NCI-H2107 treated with DMSO at 0.1 percent for 48 hours (cell line): ENCODE measurements around the gene UMODL1.

Experiments
- DNase-seq: peaks from one replicate; lab custom pipeline; 2025; ENCODE audit not compliant: unreplicated experiment; lab: John Stamatoyannopoulos, UW

The UMODL1 gene

DNA sequence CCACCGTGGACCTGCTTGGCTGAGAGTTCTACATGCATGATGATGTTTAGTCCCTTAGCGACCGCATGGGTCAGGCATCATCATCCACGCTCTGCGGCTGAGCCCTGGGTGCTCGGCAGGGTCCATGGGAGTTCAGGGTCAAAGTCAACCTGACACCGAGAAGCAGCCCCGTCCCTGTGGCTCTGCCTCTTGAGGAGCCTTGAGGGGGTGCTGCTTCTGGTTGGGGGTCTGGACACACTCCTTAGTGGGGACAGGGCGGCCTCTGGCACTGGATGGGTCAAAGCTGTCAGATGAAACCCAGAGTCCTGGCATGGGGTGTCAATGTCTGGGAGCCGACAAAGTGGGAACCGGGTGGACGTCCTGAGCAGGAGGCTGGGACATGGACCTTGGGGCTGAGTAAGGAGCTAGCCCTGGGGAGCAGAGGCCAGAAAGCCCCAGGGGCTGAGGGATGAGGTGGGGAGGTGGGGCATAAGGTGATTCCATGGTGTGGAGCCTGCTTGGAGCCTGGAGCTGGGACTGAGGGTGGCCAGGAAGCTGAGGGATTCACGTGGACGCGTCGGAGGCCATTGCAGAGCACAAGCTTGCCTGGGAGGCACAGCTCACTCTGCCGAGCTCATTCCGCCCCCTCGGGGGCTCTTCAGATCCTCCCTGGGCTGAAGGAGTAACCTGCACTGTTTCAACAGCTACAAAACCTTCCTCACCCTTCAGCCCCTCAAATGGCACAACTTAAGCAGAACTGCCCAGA is 53.9 kb downstream of the UMODL1 start:
- no peak for DNase-seq

DNA sequence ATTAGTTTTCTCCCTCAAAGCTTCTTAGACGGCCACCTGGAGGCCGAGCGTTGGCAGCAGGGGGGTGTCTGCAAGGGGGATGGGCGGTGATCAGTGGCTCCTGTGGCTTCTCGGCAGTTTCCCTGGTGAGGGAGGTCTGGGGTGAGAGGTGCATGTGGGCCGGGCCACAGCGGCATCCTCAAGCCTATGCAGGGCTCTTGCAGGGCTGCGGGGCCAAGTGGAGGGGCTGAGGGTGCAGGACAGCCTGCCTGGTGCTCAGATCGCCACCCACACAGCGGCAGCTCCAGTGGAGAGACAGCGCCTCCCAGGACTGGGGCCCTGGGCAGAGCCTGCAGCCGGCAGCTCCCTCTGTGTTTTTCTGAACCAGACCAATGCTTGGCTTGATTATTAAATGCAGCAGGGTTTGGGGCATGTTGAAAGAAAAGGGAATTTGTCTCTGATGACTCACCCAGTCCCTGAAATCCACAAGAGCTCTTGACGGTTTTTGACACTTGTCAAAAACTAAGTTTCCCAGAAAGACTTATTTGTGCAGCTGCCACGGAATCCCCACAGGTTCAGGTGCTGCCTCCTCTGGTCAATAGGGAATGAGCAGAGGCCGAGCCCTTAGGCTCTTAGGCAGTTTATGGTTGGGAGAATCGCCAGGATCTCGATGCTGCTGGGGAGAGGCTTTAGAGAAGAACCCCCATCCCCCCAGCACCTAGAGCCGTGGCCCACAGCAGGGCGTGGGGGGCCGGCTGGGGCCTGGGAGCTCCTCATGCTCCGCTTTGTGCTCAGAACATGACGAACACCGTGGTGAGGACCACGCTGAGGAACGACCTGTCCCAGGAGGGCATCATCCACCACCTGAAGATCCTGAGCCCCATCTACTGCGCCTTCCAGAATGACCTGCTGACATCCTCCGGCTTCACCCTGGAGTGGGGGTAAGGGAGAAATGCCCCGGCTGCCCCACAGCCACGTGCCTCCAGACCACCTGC is 54.7 kb downstream of the UMODL1 start:
- peak; percentile 74 for DNase-seq

DNA sequence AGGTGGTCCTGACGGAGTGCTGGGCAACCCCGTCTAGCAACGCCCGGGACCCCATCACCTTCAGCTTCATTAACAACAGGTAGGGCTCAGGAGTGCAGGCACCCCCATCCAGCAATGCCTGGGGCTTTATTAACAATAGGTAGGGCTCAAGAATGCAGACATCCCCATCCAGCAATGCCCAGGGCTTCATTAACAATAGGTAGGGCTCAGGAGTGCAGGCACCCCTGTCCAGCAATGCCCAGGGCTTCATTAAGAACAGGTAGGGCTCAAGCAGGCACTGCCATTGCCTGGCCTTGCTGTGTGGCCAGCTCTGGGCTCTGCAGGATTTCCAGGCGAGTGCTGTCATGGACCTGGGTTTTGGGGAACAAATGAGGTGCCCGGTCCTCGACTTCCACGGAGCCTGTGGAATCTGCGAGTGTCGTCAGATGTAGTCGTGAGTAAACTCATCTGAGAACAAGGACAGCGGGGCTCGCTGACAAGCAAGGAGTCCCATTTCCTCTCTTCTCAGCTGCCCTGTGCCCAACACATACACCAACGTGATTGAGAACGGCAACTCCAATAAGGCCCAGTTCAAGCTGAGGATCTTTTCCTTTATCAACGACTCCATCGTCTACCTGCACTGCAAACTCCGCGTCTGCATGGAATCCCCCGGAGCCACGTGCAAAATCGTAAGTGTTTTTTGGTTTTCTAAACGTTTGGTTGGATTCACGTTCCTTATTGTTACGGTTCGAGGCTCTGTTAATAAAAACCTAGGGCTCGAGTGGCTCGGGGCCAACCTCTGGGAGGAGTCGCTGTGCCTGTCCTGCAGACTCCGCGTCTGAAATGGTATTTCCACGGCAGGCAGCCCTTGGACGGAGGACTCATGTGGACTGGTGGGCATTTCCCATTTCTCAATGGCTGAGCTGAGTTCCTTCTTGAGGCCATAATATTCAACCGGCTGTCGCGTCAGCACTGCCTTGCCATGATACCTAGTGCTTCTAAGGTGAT is 56.3 kb downstream of the UMODL1 start:
- no peak for DNase-seq

- no peak for DNase-seq
Observed at GRCh38 chr21:42129300-42130266, 58.5 kb downstream of the UMODL1 start.

DNA sequence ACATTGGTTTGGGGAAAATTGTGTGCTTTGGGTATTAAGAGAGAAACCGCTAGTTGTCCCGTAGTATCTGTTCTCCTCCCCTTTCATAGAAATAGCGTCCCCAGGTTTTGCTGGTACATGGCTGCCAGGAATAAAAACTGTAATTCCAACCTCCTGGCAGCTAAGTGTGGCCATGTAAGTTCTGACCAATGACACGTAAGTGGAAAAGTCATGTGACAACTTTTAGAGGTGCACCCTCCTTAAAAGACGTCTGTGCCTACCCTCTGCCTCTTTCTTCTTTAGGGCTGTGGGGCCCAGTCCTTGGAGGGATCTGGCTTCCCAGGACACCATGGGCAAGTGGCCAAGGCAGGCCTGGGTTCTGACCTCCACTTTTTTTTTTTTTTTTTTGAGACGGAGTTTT is 59.3 kb downstream of the UMODL1 start:
- no peak for DNase-seq

DNA sequence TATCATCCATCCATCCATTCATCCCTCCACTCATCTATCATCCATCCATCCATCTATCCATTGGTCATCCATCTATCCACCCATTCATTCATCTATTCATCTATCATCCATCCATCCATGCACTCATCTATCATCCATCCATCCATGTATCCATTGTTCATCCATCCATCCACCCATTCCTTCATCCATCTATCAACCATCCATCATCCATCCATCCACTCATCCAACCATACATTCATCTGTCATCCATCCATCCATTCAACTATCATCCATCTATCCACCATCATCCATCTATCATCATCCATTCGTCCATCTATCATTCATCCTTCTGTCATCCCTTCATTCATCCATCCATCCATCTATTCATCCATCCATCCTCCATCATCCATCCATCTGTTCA is 61.1 kb downstream of the UMODL1 start:
- no peak for DNase-seq

DNA sequence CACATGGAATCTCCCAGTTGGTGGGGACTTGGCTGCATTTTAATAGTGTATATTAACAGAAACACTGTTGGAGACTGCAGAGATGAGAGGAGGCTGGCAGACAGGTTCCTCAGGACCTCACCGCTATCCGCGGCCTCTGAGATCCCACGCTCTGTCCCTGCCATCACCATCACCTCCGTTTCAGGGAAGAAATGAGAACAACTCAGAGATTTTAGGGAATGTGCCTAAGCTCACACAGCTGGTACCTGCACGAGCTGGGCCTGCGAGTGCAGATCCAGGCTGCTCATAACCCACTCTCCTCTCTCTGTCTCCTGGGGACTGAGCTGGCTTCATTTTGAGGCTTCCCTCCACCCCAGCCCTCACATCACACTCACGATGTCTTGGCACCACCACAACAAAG is 62.0 kb downstream of the UMODL1 start:
- DNase-seq = no peak

- no peak for DNase-seq
Observed at GRCh38 chr21:42135386-42136052, 64.4 kb downstream of the UMODL1 start.

DNA sequence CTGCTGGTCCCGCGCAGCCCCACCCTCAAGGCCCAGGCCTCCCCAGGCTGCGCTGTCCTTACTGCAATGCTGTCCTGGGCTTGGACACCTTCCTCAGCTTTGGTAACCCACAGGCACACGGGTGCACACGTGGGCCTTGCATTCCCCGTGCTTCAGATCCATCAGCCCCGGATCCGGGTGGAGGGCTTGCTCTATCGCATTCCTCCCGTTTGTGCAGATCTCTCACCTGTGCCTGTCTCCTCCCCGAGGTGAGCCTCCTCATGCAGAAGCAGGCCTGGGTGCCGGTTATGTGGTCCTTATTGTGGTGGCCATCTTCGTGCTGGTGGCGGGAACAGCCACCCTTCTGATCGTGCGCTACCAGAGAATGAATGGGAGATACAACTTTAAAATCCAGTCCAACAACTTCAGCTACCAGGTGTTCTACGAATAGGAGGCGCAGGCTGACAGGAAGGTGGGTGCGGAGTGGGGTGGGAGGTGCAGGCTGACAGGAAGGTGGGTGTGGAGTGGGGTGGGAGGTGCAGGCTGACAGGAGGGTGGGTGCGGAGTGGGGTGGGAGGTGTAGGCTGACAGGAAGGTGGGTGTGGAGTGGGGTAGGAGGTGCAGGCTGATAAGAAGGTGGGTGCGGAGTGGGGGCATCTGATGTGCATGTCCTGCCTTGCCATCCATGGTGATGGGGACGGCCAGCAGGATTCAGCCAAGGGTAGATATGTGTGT is 66.2 kb downstream of the UMODL1 start:
- DNase-seq = no peak

GRCh38 chr21:42140196-42140934 is 69.2 kb downstream of the UMODL1 start:
- no peak for DNase-seq

DNA sequence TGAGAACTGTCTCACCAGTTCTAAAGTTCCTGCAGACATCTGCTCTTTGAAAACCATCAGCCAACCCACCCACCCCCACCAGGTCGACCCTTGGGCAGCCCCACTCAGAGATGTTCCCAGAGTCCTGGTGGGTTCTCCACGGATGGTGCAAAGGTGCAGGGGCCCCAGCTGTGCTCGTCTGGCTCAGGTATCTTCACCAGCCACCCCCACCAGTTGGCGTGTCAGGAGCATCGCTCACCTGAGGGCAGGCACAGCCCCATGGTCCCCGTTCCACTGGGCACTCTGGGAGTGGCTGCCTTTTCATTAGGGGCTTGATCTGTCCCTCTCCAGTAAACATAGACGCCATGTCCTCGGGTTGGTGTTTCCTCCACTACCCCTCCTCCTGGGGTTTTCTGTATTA is 70.5 kb downstream of the UMODL1 start:
- DNase-seq = no peak

DNA sequence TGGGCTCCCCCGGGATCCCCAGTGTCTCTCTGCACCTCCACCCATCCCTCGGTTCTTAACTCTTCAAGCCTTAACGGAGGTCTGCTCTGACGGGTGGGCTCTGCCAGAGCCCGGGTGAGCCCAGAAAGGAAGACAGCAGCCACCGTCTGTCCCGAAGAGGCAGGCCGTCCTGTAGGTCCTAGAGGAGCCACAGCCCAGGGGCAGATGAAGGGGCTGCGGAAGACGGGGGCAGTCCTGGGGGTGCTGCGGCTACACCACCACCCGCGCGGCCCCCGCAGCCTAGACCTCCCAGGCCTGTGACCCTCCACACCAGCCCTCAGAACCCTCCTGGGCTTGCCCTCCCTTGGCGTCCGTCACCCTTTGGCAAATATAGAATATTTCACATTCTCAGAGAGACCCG is 71.0 kb downstream of the UMODL1 start:
- DNase-seq = no peak

GRCh38 chr21:42142627-42143026 is 71.5 kb downstream of the UMODL1 start:
- DNase-seq = no peak

DNA sequence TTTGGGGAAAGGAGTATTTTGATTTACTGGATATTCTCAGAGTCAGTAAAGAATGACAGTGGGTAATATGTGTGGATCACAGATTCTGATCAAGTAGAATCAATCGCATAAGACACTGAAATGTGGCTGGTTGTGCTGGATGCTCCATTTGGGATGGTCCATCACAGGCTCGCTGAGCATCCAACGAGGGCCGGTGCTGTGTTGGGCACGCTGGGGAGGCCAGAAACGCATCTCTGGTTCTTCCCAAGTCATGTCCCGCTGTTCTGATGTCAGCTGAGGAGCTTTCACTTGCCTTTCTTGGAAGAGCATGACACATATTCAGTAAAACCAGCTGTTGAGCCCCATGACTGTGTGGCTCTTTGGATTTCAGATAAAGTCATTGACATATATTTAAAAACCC is 72.0 kb downstream of the UMODL1 start:
- DNase-seq = no peak

DNA sequence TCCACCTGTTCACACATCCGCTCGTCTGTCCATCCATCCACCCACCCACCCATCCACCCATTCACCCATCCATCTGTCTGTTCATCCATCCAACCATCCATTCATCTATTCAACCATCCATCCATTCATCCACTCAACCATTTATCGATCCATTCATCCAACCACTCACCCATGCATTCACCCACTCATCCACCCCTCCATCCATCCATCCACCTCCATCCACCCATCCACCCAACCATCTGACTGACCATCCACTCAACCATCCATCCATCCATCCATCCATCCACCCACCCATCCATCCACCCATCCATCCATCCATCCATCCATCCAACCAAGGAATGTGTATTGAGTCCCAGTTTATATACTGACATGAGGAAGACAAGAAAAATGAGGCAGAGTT is 73.1 kb downstream of the UMODL1 start:
- no peak for DNase-seq

GRCh38 chr21:42144679-42145568 is 73.8 kb downstream of the UMODL1 start:
- no peak for DNase-seq
